Right atrium auricular region (tissue), 2 donors: ENCODE measurements around the gene SLC39A9. TPM values are rescaled to one million over a fixed set of nuclear protein-coding genes. Genes with fewer than 3 reads are reported as not detected.

Source experiments
- DNase-seq: peaks from one replicate; pipeline ENCODE4 v3.0.0-alpha.2; 2019; ENCODE audit warnings: low spot score
- H3K27ac ChIP-seq, 2 donors: fragments of 200-600 bp; sonication (generic); 1 replicate in 1 of 2; 2 replicates in 1 of 2; pipeline ENCODE4 v1.5.1; 2016 to 2019
- H3K27me3 ChIP-seq, 2 donors: fragments of 200-600 bp; sonication (generic); one replicate each; pipeline versions ENCODE4 v1.5.1 to v1.6.0; 2017 to 2019
- H3K36me3 ChIP-seq: fragments of 200-600 bp; sonication (generic); one replicate; pipeline ENCODE4 v1.5.1; 2016
- H3K4me1 ChIP-seq, 2 donors: fragments of 200-600 bp; sonication (generic); one replicate each; pipeline versions ENCODE4 v1.5.1 to v1.6.0; 2017 to 2019
- H3K4me3 ChIP-seq, 2 donors: fragments of 200-600 bp; sonication (generic); 1 replicate in 1 of 2; 2 replicates in 1 of 2; pipeline ENCODE4 v1.5.1; 2017 to 2019; ENCODE audit warnings: mild to moderate bottlenecking in 1 of 2, moderate library complexity in 1 of 2
- H3K9me3 ChIP-seq, 2 donors: fragments of 200-600 bp; sonication (generic); one replicate each; pipeline ENCODE4 v1.5.1; 2019
- CTCF ChIP-seq, 2 donors: fragments of 200-600 bp; sonication (generic); IDR thresholded peaks; one replicate each; pipeline ENCODE4 v1.5.1; 2019; ENCODE audit warnings: antibody characterized with exemption in 2 of 2
- total RNA-seq, 2 donors: library from RNA; depleted of rRNA; stranded (reverse); fragments of >200 nt; gene quantifications; one replicate each; pipeline ENCODE4 v1.1.0, GENCODE V29; 2016

Gene SLC39A9
- total RNA-seq, 2 donors from 2014 or later, result 29.3 to 37.5 TPM

- DNase-seq, result no peak
- no peaks in the 10 kb centered on the region for H3K9me3 ChIP-seq
- no peak overlapping the region for H3K4me3 ChIP-seq
- H3K27ac ChIP-seq, result no peak overlapping the region
- no peaks in the 10 kb centered on the region for H3K4me1 ChIP-seq
- H3K27me3 ChIP-seq, result no peaks in the 10 kb centered on the region
- H3K36me3 ChIP-seq, result peaks cover 9% of the 10 kb centered on the region
- no peak for TF ChIP-seq CTCF (IDR thresholded peaks at IDR 0.05)
These were observed 26.3 kb upstream of the SLC39A9 start for GRCh38 chr14:69372146-69372545.

- Histone ChIP-seq H3K9me3 (no peaks in the 10 kb centered on the region), H3K27ac (no peak overlapping the region), H3K4me3 (no peak overlapping the region), H3K27me3 (no peaks in the 10 kb centered on the region), H3K4me1 (no peaks in the 10 kb centered on the region), H3K36me3 (peaks cover 10% of the 10 kb centered on the region)
- DNase-seq, result no peak
- no peak for TF ChIP-seq CTCF (IDR thresholded peaks at IDR 0.05)
These were observed 25.4 kb upstream of the SLC39A9 start for GRCh38 chr14:69373104-69373503.

GRCh38 chr14:69374235-69374634 lies 24.3 kb upstream of the SLC39A9 start:
- Histone ChIP-seq H3K27me3 (no peaks in the 10 kb centered on the region), H3K27ac (no peak overlapping the region), H3K4me3 (no peak overlapping the region), H3K36me3 (peaks cover 10% of the 10 kb centered on the region), H3K9me3 (no peaks in the 10 kb centered on the region), H3K4me1 (no peaks in the 10 kb centered on the region)
- DNase-seq, result no peak
- TF ChIP-seq CTCF (IDR thresholded peaks at IDR 0.05), result no peak

- Histone ChIP-seq H3K4me1 (no peaks in the 10 kb centered on the region), H3K9me3 (no peaks in the 10 kb centered on the region), H3K4me3 (no peak overlapping the region), H3K27ac (no peak overlapping the region), H3K27me3 (no peaks in the 10 kb centered on the region), H3K36me3 (peaks cover 10% of the 10 kb centered on the region)
- DNase-seq, result no peak
- no peak for TF ChIP-seq CTCF (IDR thresholded peaks at IDR 0.05)
These were observed 23.3 kb upstream of the SLC39A9 start for GRCh38 chr14:69375182-69375581.

- Histone ChIP-seq H3K36me3 (peaks cover 10% of the 10 kb centered on the region), H3K9me3 (no peaks in the 10 kb centered on the region), H3K27me3 (no peaks in the 10 kb centered on the region), H3K27ac (no peak overlapping the region), H3K4me1 (no peaks in the 10 kb centered on the region), H3K4me3 (no peak overlapping the region)
- no peak for TF ChIP-seq CTCF (IDR thresholded peaks at IDR 0.05)
- no peak for DNase-seq
These were observed 22.8 kb upstream of the SLC39A9 start for GRCh38 chr14:69375722-69376121.

- Histone ChIP-seq H3K27ac (no peak overlapping the region), H3K9me3 (no peaks in the 10 kb centered on the region), H3K36me3 (peaks cover 10% of the 10 kb centered on the region), H3K4me3 (no peak overlapping the region), H3K4me1 (no peaks in the 10 kb centered on the region), H3K27me3 (no peaks in the 10 kb centered on the region)
- no peak for TF ChIP-seq CTCF (IDR thresholded peaks at IDR 0.05)
- no peak for DNase-seq
These were observed 22.1 kb upstream of the SLC39A9 start for GRCh38 chr14:69376439-69376838.
